GM19455 (cell line): ENCODE data around the gene SCYL1.
"Not testable (repeated sequence)": the region's sequence is repeated elsewhere in the genome, so short reads cannot be mapped to it uniquely, and the experiment has no call there.

Source experiments
- ATAC-seq: cut with Tn5 transposase; IDR thresholded peaks from one replicate; pipeline ENCODE4 v1.9.1; 2021; ENCODE audit not compliant: unreplicated experiment

The SCYL1 gene

GRCh38 chr11:65564879-65565559, 40.1 kb downstream of the SCYL1 start:
- not testable (repeated sequence) for ATAC-seq

GRCh38 chr11:65565624-65566453, 41.0 kb downstream of the SCYL1 start:
- ATAC-seq: no peak

- ATAC-seq: no peak
Observed at GRCh38 chr11:65569164-65569972, 44.5 kb downstream of the SCYL1 start.

GRCh38 chr11:65569973-65570918, 45.4 kb downstream of the SCYL1 start, which contains the start of gene ZNRD2:
ZNRD2 (plus strand) TSS chr11:65570477; CDS start chr11:65570492, 15 bp downstream.
- ATAC-seq: peak; percentile 53

- ATAC-seq: no peak
Observed at GRCh38 chr11:65571420-65571819, 46.5 kb downstream of the SCYL1 start.

GRCh38 chr11:65571940-65572339, 47.1 kb downstream of the SCYL1 start:
- ATAC-seq: no peak

- no peak for ATAC-seq
Observed at GRCh38 chr11:65572356-65573051, 47.6 kb downstream of the SCYL1 start, which contains the start of gene FAM89B. FAM89B (plus strand) TSS chr11:65572538; CDS start chr11:65572670, 132 bp downstream.

GRCh38 chr11:65573391-65574079, 48.7 kb downstream of the SCYL1 start:
- no peak for ATAC-seq

- ATAC-seq: peak; percentile 32
Observed at GRCh38 chr11:65574109-65574810, 49.4 kb downstream of the SCYL1 start.

GRCh38 chr11:65574811-65575567, 50.1 kb downstream of the SCYL1 start:
- no peak for ATAC-seq

GRCh38 chr11:65575568-65576231, 50.8 kb downstream of the SCYL1 start, which contains the start of gene EHBP1L1:
EHBP1L1 (plus strand) TSS chr11:65576053; CDS start chr11:65576303, 250 bp downstream.
- no peak for ATAC-seq

GRCh38 chr11:65576232-65576866, 51.5 kb downstream of the SCYL1 start:
- no peak for ATAC-seq

GRCh38 chr11:65576867-65577755, 52.2 kb downstream of the SCYL1 start:
- no peak for ATAC-seq

- ATAC-seq: no peak
Observed at GRCh38 chr11:65577756-65578109, 52.9 kb downstream of the SCYL1 start.

- no peak for ATAC-seq
Observed at GRCh38 chr11:65578134-65578533, 53.3 kb downstream of the SCYL1 start.

GRCh38 chr11:65578667-65579066, 53.8 kb downstream of the SCYL1 start:
- no peak for ATAC-seq
